ENCODE measurements around the gene SLC2A4.

SLC2A4 gene

DNA sequence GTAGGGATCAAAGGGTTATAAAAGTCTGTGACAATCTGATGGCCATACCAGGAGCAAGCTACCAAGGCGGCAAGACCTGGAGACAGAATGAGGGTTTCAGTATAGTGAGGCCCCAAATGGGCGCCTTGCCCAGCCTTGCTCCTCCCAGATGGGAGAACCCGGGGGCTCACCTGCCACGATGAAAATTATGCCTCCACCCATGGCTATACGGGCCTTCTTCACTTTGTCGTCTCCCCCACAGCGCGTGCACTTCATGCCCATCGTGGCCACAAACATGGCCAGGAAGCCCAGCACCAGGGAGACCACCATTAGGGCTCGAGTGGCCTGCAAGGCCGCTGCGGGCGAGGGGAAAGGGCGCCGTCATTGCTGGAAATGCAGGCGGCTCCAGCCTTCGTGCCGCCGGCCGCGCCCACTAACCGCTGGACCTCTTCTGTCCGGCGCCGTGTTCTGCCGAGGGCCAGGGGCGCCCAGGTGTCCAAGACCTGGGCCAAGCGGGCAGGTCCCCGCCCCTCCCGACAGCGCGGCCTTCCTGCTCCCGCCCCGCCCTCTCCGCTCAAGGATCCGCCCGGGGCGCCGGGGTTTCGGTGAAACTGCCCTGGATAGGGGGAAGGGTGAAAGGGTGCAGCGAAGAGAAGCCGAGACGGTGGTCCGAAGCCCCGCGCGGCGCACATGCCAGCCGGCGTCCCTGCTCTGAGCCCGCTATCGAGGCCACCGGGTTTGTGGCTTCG is 20.7 kb upstream of the SLC2A4 start:
- CTCF ChIA-PET, result interaction anchor here (2.2 to 3.3 kb wide), 3 partner anchors 19 to 300 kb away, joined by 7 to 13 read pairs (median 8); no protein-coding TSS in a partner anchor
- peak overlapping the region; percentile 48 for H3K4me3 ChIP-seq (ENCODE audit: low read depth, low read length)

GRCh38 chr17:7261379-7262191 is 19.9 kb upstream of the SLC2A4 start:
- TF ChIP-seq CTCF (IDR thresholded peaks at IDR 0.05; ENCODE audit: insufficient read depth, low read length, missing control alignments), result no peak
- peak overlapping the region; percentile 48 for H3K4me3 ChIP-seq (ENCODE audit: low read depth, low read length)
- ChIA-PET CTCF (no interaction called here), POLR2A (interaction anchor here (0.6 kb wide), 1 partner anchor 143 kb away, joined by 4 read pairs; no protein-coding TSS in a partner anchor)
- DNase-seq (ENCODE audit: low read depth, low spot score), result no peak

More for the DNA sequence above, 20.7 kb upstream of the SLC2A4 start:
- DNase-seq (ENCODE audit: low read depth, low spot score), result no peak
- TF ChIP-seq CTCF (IDR thresholded peaks at IDR 0.05; ENCODE audit: insufficient read depth, low read length, missing control alignments), result no peak
- POLR2A ChIA-PET, result interaction anchor here (0.6 to 1.1 kb wide), 2 partner anchors 69 to 144 kb away, joined by 4 to 5 read pairs; partner anchors contain the start of gene NEURL4

DNA sequence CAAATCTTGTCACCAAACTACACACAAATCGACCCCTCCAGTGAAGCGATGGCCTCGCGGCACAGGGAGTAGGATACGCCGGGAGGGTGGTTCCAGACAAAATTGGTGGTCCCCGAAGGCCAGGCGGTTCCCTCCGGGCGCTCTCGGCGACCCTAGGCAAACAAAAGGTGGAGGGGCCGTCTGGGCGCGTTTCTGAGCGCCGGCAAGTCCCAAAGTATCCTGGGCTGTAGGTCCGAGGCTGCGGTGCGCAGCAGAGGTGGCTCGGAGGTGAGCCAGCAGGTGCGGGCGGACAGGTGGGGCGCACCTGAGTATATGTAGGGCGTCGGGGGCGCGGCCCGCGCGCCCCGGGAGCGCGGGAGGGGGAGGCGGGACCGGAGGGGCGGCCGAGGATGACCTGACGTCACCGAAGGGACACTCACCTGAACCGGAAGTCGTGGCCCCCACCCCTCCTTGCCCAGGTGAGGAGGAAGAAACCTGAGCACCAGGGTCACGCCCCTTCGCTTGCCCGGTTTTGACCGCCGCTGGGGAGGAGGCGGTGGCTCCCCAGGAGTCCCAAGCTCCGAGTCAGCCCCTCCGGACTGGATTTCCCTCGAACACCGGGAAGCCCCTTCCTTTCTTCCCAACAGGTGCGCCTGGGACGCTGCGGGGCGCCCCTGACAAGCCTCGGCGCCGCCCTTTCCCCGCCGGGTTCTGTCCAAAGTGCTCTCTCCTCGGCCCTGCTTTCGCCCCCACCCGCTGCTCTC is 19.2 kb upstream of the SLC2A4 start, which contains the start of gene CLDN7:
CLDN7 (minus strand) TSS at position 287 of the 743 bp plus-strand sequence. CDS start 435 bp downstream, outside the sequence.
- ChIA-PET CTCF (no interaction called here), POLR2A (no interaction called here)
- no peak for DNase-seq (ENCODE audit: low read depth, low spot score)
- H3K4me3 ChIP-seq (ENCODE audit: low read depth, low read length), result peak within 1 kb of the TSS; percentile 48
- TF ChIP-seq CTCF (IDR thresholded peaks at IDR 0.05; ENCODE audit: insufficient read depth, low read length, missing control alignments), result no peak

GRCh38 chr17:7262935-7263800 is 18.4 kb upstream of the SLC2A4 start:
- CTCF ChIA-PET, result interaction anchor here (1.3 to 5.3 kb wide), 4 partner anchors 9 to 33 kb away, joined by 3 to 29 read pairs (median 10); partner anchors contain the start of gene SLC2A4
- POLR2A ChIA-PET, result no interaction called here
- no peak for TF ChIP-seq CTCF (IDR thresholded peaks at IDR 0.05; ENCODE audit: insufficient read depth, low read length, missing control alignments)
- no peak overlapping the region for H3K4me3 ChIP-seq (ENCODE audit: low read depth, low read length)
- DNase-seq (ENCODE audit: low read depth, low spot score), result no peak

DNA sequence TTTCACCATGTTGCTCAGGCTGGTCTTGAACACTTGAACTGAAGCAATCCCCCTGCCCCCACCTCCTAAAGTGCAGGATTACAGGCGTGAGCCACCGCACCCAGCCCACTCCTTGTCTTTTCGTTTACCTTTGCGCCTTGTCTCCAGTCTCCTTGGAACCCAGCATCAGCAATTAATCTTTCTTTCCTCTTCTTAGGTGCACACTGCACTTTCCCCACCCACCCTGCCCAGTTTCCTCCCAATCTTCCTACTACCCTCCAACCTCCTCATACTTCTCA is 17.8 kb upstream of the SLC2A4 start:
- DNase-seq (ENCODE audit: low read depth, low spot score), result no peak
- ChIA-PET CTCF (interaction anchor here (1.3 to 5.3 kb wide), 4 partner anchors 9 to 33 kb away, joined by 3 to 29 read pairs (median 10); partner anchors contain the start of gene SLC2A4), POLR2A (no interaction called here)
- H3K4me3 ChIP-seq (ENCODE audit: low read depth, low read length), result no peak overlapping the region
- no peak for TF ChIP-seq CTCF (IDR thresholded peaks at IDR 0.05; ENCODE audit: insufficient read depth, low read length, missing control alignments)

Data from AG04449 (cell line).